WTC11 (cell line): Measurements from ENCODE around the gene YAP1. TPM values are rescaled to one million over a fixed set of nuclear protein-coding genes. Genes with fewer than 3 reads are reported as not detected.

Source experiments
- ATAC-seq: fragments of 200-7000 bp; cut with Tn5 transposase; 2 replicates; pipeline ENCODE4 v1.10.0; 2021; ENCODE audit warnings: mild to moderate bottlenecking, moderate library complexity
- CTCF ChIA-PET: fragments of 300-600 bp; sonication (Branson Sonifier 250); formaldehyde crosslinking; loops from one replicate; lab custom pipeline; 2021; ENCODE audit warnings: antibody characterized with exemption; lab: Charles Lee
- POLR2A ChIA-PET: fragments of 350-600 bp; sonication (Branson Sonifier 250); formaldehyde crosslinking; loops from one replicate; lab custom pipeline; 2021; ENCODE audit warnings: antibody characterized with exemption; lab: Charles Lee
- DNase-seq: peaks from one replicate; pipeline ENCODE4 v3.0.0; 2021; ENCODE audit warnings: low spot score
- H3K27ac Mint-ChIP-seq: 2 replicates; pipeline ENCODE4 v1.8.0; 2021; ENCODE audit warnings: mixed read lengths
- H3K27me3 Mint-ChIP-seq: 2 replicates; pipeline ENCODE4 v1.8.0; 2021; ENCODE audit warnings: low read depth, mild to moderate bottlenecking, moderate library complexity, mixed read lengths
- H3K36me3 Mint-ChIP-seq: 2 replicates; pipeline ENCODE4 v1.8.0; 2021; ENCODE audit warnings: mixed read lengths
- H3K4me1 Mint-ChIP-seq: 2 replicates; pipeline ENCODE4 v1.8.0; 2022; ENCODE audit warnings: mixed read lengths
- H3K4me3 Mint-ChIP-seq: 2 replicates; pipeline ENCODE4 v1.8.0; 2021; ENCODE audit warnings: mild to moderate bottlenecking, moderate library complexity, mixed read lengths
- H3K9me3 Mint-ChIP-seq: 2 replicates; pipeline ENCODE4 v1.8.0; 2021; ENCODE audit warnings: mixed read lengths
- ATF2 ChIP-seq: sonication (generic); formaldehyde crosslinking; IDR thresholded peaks from 2 replicates; pipeline ENCODE4 v1.8.1; 2022; ENCODE audit warnings: low read depth, missing genetic modification reagents, borderline replicate concordance
- ATF3 ChIP-seq: sonication (generic); formaldehyde crosslinking; conservative IDR thresholded peaks from 2 replicates; pipeline ENCODE4 v1.8.1; 2022; ENCODE audit warnings: mild to moderate bottlenecking, missing genetic modification reagents
- ATF6 ChIP-seq: sonication (generic); formaldehyde crosslinking; IDR thresholded peaks from 2 replicates; pipeline ENCODE4 v1.8.1; 2023; ENCODE audit warnings: mild to moderate bottlenecking, missing genetic modification reagents
- E2F5 ChIP-seq: sonication (generic); formaldehyde crosslinking; IDR thresholded peaks from 2 replicates; pipeline ENCODE4 v1.8.1; 2022; ENCODE audit warnings: mild to moderate bottlenecking, moderate library complexity, missing genetic modification reagents
- FOXK1 ChIP-seq: sonication (generic); formaldehyde crosslinking; IDR thresholded peaks from 2 replicates; pipeline ENCODE4 v1.8.0; 2022; ENCODE audit warnings: mild to moderate bottlenecking, moderate library complexity, missing genetic modification reagents
- FOXP4 ChIP-seq: sonication (generic); formaldehyde crosslinking; IDR thresholded peaks from 2 replicates; pipeline ENCODE4 v1.8.0; 2022; ENCODE audit warnings: mild to moderate bottlenecking, missing genetic modification reagents
- GRHL2 ChIP-seq: fragments of 250-450 bp; sonication (Bioruptor Pico); IDR thresholded peaks from 2 replicates; pipeline ENCODE4 v1.8.0; 2022; ENCODE audit warnings: mild to moderate bottlenecking, moderate library complexity; ENCODE audit not compliant: insufficient replicate concordance, severe bottlenecking
- HMGXB4 ChIP-seq: sonication (generic); formaldehyde crosslinking; IDR thresholded peaks from 2 replicates; pipeline ENCODE4 v1.8.1; 2023; ENCODE audit warnings: mild to moderate bottlenecking, moderate library complexity, missing genetic modification reagents
- MYBL2 ChIP-seq: sonication (generic); formaldehyde crosslinking; IDR thresholded peaks from 2 replicates; pipeline ENCODE4 v1.8.1; 2023; ENCODE audit warnings: mild to moderate bottlenecking, moderate library complexity, missing genetic modification reagents
- NFATC4 ChIP-seq: fragments of 250-450 bp; sonication (Bioruptor Pico); IDR thresholded peaks from 2 replicates; pipeline ENCODE4 v1.9.0; 2021; ENCODE audit warnings: mild to moderate bottlenecking
- NR2C2 ChIP-seq: sonication (generic); formaldehyde crosslinking; IDR thresholded peaks from 2 replicates; pipeline ENCODE4 v1.8.0; 2022; ENCODE audit warnings: mild to moderate bottlenecking, missing genetic modification reagents
- RELA ChIP-seq: sonication (generic); formaldehyde crosslinking; IDR thresholded peaks from 2 replicates; pipeline ENCODE4 v1.8.1; 2022; ENCODE audit warnings: missing genetic modification reagents, mild to moderate bottlenecking, borderline replicate concordance
- SOX15 ChIP-seq: fragments of 250-450 bp; sonication (Bioruptor Pico); IDR thresholded peaks from 2 replicates; pipeline ENCODE4 v1.9.0; 2021; ENCODE audit warnings: mild to moderate bottlenecking
- ZMAT4 ChIP-seq: fragments of 250-450 bp; sonication (Bioruptor Pico); IDR thresholded peaks from 2 replicates; pipeline ENCODE4 v1.9.0; 2021; ENCODE audit warnings: mild to moderate bottlenecking
- ZNF423 ChIP-seq: fragments of 250-450 bp; sonication (Bioruptor Pico); IDR thresholded peaks from 2 replicates; pipeline ENCODE4 v2.1.2; 2022; ENCODE audit warnings: mild to moderate bottlenecking, moderate library complexity
- ZNF425 ChIP-seq: fragments of 250-450 bp; sonication (Bioruptor Pico); conservative IDR thresholded peaks from 2 replicates; pipeline ENCODE4 v1.9.0; 2021; ENCODE audit warnings: mild to moderate bottlenecking
- total RNA-seq: library from RNA; stranded (reverse); gene quantifications from 3 replicates; pipeline ENCODE4 v1.2.3, GENCODE V29; 2021

The YAP1 gene
- total RNA-seq, 1 experiment from 2014 or later: 88.7 TPM

- POLR2A ChIA-PET: interaction anchor here (0.7 kb wide), 1 partner anchor 897 kb away, joined by 3 read pairs; no protein-coding TSS in a partner anchor
- no peaks in the 10 kb centered on the region for H3K27me3 Mint-ChIP-seq
- no peak for ATAC-seq
- CTCF ChIA-PET: no interaction called here
- no peak overlapping the region for H3K4me3 Mint-ChIP-seq
- H3K9me3 Mint-ChIP-seq: no peaks in the 10 kb centered on the region
- no peak for TF ChIP-seq FOXK1 (CRISPR knock-in tag)
- TF ChIP-seq RELA: no peak
- no peak for TF ChIP-seq NFATC4 (CRISPR knock-in tag)
- TF ChIP-seq ZNF425 (CRISPR knock-in tag): no peak
- no peak for TF ChIP-seq ATF2 (CRISPR knock-in tag)
- no peak for TF ChIP-seq ATF3 (CRISPR knock-in tag)
- TF ChIP-seq FOXP4 (CRISPR knock-in tag): no peak
- no peak for DNase-seq
- H3K36me3 Mint-ChIP-seq: peaks cover 11% of the 10 kb centered on the region
- peak overlapping the region; percentile 80 for H3K27ac Mint-ChIP-seq
- peaks cover 88% of the 10 kb centered on the region for H3K4me1 Mint-ChIP-seq
Observed at GRCh38 chr11:102204174-102204573, 93.9 kb downstream of the YAP1 start.

GRCh38 chr11:102205805-102206204, 95.6 kb downstream of the YAP1 start:
- POLR2A ChIA-PET: no interaction called here
- H3K36me3 Mint-ChIP-seq: peaks cover 23% of the 10 kb centered on the region
- ATAC-seq: no peak
- DNase-seq: peak; percentile 14
- H3K4me3 Mint-ChIP-seq: no peak overlapping the region
- 0 out of 2 replicates have a peak, but pooled peaks have one; percentile 15 for TF ChIP-seq ZNF423
- TF ChIP-seq HMGXB4 (CRISPR knock-in tag): no peak
- H3K4me1 Mint-ChIP-seq: peaks cover 90% of the 10 kb centered on the region
- H3K27me3 Mint-ChIP-seq: no peaks in the 10 kb centered on the region
- H3K27ac Mint-ChIP-seq: peak overlapping the region; percentile 85
- CTCF ChIA-PET: no interaction called here
- peaks cover 8% of the 10 kb centered on the region for H3K9me3 Mint-ChIP-seq

- Mint-ChIP-seq H3K4me3 (peak overlapping the region; percentile 41), H3K4me1 (peaks cover 70% of the 10 kb centered on the region), H3K27me3 (no peaks in the 10 kb centered on the region), H3K27ac (peak overlapping the region; percentile 90), H3K9me3 (peaks cover 8% of the 10 kb centered on the region), H3K36me3 (peaks cover 40% of the 10 kb centered on the region)
- POLR2A ChIA-PET: no interaction called here
- ATAC-seq (peak; percentile 90), DNase-seq (no peak)
- CTCF ChIA-PET: no interaction called here
- TF ChIP-seq ZNF425 (CRISPR knock-in tag): no peak
- no peak for TF ChIP-seq ATF6
- no peak for TF ChIP-seq GRHL2 (CRISPR knock-in tag)
- TF ChIP-seq SOX15: no peak
- TF ChIP-seq E2F5: no peak
- TF ChIP-seq MYBL2 (CRISPR knock-in tag): no peak
- TF ChIP-seq NR2C2 (CRISPR knock-in tag): no peak
- TF ChIP-seq ZMAT4: no peak
Observed at GRCh38 chr11:102208835-102209234, 98.6 kb downstream of the YAP1 start.
